Stimulated activated CD8-positive, alpha-beta memory T cell treated with anti-CD3 and anti-CD28 coated beads, Interleukin-4, amount 100 ng/mL, for 4 hours (primary cell): ENCODE measurements around the gene PRRT3.
A peak's percentile ranks its signal among the peaks of the same experiment; 100 is the strongest.

Experiments
- DNase-seq, 2 donors: peaks; one replicate each; pipeline ENCODE4 v3.0.0-alpha.2; 2020; ENCODE audit warnings: low read depth in 2 of 2, low spot score in 1 of 2

The PRRT3 gene

DNA sequence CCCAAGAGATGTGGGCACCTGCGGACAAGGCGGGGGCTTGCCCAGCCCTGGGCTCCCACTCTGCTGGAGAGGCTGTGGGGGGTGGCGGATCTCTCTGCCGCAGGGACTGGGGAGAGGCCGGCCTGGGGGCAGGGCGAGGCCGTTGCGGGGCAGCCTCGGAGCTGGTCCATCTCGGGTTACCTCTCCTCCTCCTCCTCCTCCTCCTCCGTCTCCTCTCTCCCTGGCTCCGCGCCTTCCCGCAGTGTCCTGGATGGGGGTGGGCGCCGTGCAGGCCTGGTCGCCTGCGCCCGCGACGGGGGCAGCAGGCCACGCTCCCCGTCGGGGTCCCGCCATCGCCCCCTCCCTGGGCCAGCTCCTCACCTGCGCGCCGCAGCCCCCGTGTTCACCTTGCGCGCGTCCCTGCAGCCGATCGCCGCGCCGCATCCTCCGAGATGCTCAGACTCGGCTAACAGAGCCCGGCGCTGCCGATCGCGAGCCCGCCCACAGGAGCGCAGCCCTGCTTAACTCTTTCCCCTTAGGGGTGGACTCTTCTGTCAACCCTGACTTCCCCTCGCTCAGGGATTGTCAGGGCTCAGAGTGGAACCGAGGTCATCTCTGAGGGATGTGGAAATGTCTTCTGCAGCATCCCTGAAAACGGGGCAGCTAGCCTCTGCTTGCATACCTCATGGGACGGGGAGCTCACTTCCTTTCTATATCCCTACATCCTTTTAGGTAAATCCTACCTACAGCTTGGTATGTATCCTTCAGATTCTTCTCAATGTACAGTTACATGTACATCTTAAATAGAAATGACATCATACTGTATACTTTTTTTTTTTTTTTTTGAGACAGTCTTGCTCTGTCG is at the start of gene PRRT3:
Gene PRRT3 (minus strand): TSS at position 447 of the 844 bp plus-strand sequence. CDS start 2,293 bp downstream, outside the sequence.
- peak in 1 of 2 donors; percentile 29 for DNase-seq

DNA sequence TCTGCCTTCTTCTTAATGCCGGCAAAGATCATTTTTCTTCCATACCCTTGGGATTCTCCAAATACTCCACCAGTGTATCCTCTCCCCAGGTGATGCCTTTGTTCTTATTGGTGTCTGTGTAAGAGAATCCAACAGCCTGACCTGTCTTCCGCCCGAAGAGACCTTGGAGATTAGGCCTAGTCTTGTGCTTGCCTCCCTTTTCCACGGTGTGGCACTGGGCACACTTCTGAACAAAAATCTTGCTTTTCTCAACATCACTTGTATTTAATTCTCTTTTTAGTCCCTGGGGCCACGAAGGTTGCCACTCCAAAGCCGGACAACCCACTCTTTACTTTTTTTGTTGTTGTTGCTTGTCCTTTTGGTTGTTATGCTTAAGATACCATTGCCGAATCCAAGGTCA is 48.5 kb upstream of the PRRT3 start:
- DNase-seq = no peak

DNA sequence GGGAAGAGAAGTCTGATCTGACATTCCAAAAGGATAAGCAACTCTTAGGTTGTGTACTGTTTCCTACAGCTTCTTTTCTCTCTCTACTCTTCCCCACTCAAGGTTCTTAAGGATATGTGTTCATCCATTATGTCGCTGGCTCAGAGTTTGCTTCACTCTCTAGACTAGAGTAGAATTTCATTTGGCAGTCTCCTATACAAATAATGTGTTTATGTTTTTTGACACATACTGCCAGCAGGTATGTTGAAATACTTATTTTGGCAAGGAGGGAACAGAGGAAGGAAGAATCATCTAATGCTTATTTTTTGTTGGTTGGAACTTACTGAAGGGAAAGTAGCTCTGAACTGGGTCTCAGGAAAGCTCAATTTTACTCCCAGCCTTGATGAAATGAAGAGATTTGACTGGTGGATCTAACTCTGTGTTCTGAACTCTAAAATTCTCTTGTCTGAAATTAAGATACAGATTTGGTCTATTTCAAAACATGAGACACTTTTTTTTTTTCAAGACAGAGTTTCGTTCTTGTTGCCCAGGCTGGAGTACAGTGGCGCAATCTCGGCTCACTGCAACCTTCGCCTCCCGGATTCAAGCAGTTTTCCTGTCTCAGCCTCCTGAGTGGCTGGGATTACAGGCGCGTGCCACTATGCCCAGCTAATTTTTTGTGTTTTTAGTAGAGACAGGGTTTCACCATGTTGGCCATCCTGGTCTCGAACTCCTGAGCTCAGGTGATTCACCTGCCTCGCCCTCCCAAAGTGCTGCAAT is 42.1 kb upstream of the PRRT3 start:
- DNase-seq = no peak

DNA sequence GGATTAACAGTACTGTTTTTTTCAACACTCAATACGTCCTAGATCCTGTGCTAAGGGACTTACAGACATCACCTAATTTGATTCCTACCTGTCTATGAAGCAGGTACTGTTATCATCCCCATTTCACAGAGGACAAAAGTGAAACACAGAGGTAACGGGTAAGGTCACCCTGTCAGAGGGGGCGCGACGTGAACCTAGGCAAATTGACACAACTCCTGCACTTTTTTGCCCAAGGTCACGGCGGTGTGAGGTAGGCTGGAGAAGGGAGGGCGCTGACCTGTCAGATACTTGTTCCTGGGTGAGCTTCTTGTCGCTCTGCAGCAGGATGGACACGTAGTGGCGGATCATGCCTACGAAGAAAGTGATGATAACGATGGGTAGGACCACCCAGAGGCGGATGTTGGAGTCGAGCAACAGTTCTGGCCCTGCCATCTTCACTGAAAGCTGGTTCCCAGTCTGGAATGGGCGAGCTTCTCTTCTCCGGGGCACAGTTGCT is 34.1 kb upstream of the PRRT3 start:
- DNase-seq = no peak

DNA sequence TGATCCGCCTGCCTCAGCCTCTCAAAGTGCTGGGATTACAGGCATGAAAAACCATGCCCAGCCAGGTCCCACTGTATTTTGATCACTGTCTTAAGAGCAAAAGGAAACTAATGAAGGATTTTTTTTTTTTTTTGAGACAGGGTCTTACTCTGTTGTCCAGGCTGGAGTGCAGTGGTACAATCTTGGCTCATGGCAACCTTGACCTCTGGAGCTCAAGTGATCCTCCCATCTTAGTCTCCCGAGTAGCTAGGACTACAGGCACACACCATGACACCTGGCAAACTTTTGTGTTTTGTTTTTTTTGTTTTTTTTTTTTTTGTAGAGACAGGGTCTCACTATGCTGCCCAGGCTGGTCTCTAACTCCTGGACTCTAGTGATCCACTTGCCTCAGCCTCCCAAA is 28.0 kb upstream of the PRRT3 start:
- DNase-seq = no peak

DNA sequence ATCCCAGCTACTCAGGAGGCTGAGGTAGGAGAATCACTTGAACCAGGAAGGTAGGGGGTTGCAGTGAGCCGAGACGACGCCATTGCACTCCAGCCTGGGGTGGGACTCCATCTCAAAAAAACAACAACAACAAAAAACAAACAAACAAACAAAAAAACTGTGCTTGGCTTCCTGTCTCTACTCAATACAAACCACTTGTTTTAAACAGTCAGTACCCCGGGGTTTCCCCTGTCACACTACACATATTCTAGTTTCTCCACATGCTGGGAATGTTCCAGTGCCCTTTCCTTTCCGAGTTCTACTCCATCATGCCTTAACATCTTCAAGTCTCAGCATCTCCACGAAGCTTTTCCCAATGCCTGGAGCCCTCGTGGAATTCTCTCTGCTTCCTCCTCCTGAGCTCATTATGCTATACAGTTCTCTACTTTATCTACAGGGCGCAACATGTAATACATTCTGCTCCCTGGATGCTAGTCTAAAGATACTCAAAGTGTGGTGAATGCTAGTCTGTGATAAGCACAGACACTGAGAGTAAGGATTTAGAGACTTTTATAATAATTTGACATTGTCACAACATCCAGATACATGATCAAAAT is 26.6 kb upstream of the PRRT3 start:
- DNase-seq = no peak

DNA sequence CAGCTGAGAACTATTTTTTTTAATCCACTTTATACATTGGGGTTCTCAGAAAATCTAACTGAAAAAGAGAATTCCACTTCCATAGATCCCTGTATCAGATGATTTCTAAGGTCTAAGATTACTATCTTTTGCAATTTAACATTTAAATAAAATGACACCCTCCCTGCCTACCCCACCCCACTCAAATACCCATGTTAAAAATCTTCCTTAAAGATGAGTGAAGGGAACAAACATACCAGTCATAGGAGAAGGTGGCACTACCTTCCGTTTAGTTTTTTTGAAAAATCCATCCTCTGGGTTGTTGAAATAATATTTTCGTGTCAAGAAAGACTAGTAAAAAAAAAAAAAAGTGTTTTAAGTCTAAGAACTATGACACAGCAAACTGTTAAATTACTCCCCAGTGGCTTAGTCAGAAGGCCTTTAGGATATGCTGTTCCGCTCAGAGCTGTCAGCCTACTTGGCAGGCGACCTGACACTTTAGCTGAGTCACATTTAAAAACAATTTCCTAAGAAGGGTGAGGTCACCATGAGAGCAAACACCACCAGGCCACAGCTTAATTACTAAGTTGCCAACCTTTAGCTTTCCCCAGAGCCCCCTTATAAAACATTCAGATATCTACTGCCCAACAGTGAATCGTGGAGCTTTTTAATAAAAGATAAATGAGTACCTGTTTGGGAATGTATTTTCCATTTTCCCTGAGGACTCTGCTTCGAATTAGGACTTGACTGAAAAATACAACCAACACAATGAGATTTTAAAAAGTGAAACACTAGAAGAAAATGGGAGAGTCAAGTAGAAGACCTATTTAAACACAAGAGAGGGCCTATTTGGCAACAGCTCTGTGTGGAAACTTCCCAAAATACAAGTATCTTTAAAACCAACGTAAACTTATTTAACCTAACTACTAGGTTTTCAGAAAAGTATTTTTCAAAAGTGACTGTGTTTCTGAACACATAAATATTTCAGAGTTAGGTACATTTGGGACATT is 24.8 kb upstream of the PRRT3 start:
- no peak for DNase-seq

DNA sequence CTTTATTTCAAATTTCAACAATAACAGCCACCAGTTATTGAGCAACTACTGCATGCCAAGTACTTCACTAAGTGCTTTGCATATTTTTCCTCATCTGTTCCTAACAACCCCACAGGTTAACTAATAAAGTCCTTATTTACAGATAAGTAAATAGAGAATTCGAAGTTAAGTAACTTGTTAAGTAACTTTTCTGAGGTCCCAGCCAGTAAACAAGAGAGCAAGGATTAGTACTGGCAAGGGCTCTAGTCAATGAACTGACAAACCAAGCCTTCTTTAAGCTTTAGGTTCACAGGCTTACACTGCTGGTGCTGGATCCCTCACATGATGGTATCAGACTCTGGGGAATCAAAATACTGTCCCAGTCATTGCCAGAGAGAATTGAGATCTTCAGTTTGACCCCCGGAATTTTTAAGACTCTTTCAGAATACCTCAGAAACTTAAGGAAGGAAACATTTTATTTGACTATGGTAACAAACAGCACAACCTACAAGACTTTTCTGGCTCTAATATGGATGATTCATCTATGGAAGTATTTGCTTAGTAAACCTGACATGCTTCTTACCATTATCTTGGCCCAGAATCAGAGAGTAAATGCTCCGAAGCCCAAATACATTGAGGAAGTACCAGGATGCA is 17.9 kb upstream of the PRRT3 start:
- no peak for DNase-seq

DNA sequence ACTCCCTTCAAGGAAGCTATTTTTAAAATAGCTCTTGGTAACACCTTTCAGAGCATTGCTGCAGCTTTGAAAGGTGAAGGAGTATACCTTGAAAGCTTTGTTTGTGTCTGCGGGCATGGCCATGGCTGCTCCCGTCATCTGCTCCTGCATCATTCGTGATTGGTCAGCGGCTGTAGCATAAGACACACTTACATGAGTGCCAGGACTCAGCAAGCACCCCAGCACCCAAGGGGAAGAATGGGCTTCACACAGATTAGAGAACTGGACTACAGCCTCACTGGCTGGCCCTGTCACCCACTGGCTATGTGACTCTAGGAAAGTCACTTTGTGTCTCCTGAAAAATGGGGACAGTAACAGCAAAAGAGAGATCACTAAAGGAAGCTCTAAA is 17.4 kb upstream of the PRRT3 start:
- DNase-seq = no peak

DNA sequence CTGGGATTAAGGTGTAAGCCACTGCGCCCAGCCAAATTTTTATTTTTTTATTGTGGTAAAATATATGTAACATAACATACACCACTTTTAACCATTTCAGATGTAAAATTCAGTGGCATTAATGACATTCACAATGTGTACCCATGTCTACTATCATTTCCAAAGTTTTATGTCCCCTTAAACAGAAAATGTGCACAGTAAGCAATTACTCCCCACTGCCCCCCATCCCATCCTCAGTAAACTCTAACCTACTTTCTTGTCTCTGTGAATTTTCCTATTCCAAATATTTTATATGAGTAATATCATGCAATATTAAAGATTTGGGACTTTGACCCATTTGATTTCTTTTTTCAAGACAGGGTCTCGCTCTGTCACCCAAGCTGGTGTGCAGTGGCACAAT is 14.6 kb upstream of the PRRT3 start:
- no peak for DNase-seq

DNA sequence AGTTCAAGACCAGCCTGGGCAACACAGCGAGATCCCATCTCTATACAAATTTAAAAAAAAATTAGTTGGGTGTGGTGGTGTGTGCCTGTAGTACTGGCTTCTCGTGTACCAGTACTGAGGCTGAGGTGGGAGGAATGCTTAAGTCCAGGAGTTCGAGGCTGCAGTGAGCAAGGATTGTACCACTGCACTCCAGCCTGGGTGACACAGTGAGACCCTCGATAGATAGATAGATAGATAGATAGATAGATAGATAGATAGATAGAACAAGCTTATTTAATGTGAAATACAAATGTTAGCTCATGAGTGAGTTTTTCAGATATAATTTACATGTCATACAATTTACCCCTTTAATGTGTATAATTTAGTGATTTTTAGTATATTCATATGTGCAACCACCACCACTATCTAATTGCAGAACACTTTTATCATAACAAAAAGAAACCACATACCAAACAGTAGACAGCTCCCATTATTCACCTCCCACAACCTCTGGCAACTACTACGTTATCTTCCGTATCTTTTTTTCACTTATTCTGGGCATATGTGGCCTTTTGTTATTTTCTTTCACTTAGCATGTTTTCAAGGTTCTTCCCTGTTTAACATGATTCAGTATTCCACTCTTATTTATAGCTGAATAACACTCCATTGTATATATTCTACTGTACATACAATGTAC is 13.1 kb upstream of the PRRT3 start:
- no peak for DNase-seq

DNA sequence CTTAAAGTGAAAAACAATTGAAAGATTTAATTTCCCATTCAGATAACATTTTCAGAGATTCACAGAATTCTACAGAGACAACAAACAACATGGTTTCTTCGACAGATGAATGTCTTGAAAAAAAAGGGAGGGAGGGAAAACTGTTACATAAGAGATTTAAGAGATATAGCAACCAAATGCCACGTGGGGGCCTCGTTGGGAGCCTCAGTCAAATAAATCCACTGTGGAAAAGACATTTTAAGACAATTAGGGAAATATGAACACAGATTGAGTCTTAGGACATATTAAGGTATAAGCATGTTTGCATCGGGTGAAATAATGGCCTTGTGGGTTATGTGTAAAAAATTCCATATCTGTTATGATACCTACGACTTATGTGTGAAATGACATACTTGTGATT is 5.0 kb upstream of the PRRT3 start:
- DNase-seq = no peak

DNA sequence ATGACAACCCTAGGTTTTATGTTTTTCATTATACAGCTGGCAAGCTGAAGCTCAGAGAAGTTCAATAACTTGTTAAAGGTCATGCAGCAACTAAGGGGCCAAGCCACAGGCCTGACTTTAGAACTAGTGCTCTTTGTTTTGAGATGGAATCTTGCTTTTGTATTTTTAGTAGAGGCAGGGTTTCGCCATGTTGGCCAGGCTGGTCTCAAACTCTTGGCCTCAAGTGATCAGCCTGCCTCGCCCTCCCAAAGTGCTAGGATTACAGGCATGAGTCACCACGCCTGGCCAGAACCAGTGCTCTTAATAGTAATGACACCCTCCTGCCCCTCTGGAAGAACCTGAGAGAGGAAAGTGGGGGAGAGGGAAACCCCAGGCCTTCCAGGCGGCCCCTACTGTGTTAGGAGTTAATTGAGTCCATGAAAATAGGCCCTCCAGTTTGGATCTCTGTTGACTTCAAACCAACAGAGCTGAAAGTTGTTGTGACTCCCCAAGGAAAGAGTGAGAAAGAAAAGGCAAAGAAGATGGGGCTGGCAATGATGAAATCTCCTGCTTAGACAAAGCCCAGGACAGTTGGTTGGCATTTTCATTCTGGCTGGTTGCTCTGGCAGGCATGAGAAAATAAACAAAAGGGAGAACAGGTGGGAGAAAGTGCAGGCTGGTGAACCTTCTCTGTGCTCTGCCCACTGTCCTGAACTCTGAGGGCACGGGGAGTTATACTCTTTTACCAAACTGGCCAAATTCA is 3.6 kb upstream of the PRRT3 start:
- DNase-seq = no peak

DNA sequence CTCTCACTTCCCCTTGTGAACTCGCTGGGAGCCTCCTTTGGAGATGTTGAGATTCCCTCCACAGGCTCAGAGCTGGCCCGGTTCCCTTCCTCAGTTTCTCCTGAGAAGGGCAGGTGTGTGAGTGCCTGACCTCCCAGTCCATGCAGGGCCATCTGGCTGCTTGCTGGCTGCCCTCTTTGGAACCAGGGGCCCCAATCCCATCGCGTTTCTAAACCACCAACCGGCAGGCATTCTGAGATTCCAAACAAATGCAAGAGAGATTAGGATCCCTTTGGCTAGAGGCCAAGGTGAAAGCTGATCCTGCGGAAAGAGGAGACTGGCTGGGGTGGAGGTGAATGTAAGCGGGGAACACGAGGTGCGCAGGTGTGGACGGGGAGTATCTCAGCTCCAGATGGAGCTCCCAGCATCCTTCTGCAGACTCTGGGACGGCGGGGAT is 2.9 kb upstream of the PRRT3 start:
- no peak for DNase-seq

DNA sequence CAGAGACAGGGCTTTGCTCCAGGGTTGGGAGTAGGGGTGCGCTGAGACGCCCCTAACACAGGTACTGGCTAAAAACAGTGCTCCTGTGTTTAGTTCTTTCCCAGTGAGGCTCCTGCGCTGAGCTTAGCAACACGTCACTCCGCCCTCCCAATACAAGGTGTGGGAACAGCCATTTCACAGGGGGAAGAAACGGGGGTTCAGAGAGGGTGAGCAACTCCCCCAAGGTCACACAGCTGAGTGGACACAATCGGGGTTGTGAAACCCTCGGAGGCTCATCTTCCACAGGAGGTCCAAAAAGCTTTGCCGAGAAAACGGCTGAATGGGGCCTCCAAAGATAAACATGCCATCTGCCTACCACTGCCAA is 628 bp downstream of the PRRT3 start:
- DNase-seq = no peak

DNA sequence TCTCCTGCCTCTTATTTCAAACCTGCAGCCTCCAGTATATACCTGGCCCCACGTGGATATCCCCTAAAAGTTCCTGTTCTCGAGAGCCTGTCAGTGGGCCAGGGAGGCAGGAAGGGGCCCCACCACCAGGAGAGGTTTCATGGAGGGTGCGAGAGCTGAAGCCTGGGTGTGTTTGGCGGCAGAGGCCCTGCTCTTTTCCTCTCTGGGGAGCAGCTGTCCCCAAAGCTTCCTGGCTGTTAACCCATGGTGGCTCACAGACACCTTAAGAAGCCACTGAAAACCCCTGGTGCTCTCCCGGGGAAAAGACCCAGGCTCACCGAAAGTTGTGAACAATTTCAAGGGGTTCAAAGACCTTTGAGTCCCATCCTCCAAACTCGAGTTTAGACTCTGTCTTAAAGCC is 1.1 kb downstream of the PRRT3 start:
- no peak for DNase-seq

DNA sequence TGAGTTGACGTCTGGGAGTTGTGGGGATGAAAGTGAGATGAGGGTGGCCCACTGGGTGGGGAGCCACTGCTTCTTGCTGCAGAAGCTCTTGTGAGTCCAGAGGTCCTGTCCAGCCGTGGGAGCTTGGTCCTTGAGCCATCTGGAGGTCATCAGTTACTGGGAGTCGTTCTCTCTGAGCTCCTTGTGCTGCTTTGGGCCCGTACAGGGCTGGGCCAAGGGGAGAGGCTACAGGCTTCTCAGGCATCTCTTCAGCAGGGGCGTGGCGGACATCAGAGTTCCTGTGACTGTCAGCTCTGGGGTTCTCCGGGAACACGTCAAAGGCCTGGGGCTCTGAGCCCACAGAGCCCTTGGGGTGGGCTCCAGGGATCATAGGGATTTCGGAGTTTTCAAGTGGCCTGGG is 2.6 kb downstream of the PRRT3 start:
- no peak for DNase-seq

DNA sequence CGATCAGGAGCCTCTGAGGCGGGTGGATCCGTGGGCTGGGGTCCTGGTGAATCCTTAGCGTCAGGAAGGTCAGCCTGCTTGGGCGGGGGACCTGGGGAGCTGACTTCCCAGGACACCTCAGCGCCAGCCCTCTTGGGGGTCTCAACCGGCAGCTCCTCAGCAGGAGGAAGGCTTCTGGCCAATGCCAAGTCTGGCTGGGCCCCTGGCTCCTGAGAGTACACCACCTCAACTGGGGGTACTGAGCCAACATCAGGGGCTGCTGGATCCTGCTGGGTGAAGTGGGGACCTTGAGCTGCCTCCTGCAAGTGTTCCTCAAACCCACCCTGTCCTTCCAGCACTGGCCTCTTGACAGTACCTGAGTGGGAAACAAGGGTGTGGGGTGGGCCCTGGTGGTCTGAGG is 3.1 kb downstream of the PRRT3 start:
- DNase-seq = no peak

DNA sequence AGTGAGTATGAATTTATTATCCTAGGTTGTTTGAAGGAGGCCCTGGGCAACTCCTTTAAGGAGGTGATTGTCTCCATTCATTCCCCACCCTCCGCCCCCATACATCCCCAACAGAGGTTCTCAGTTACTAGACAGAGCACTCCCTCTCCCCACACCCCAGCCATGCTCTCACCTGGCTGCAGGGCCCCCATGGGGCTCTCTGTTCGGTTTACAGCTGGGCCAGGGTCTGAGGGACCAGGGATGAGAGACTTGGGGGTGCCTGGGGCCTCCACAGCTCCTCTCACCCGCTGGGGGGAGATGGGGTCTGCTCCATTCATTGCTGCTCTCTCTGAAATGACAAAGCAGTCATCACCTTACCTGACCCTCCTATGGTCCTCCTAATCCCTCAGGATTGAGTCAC is 3.6 kb downstream of the PRRT3 start:
- no peak for DNase-seq
